ENCODE data around the gene FAM13A.

DNA sequence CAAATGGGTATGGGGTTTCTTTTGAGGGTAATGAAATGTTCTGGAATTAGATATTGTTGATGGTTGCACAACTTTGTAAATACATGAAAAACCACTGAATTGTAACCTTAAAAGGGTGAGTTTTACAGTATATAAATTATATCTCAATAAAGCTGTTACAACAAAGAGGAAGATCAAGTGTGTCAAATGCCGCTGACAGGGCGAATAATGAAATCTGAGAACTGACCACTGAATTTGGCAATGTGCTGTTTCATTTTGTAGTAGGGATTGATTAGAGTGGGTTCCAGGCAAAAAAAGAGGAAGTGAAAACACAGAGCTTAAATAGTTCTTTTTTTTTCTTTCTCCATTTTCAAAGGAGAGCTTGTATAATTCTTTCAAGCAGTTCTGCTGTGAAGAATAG, 198.2 kb downstream of the FAM13A start:
- TF ChIP-seq, protein P1, sequence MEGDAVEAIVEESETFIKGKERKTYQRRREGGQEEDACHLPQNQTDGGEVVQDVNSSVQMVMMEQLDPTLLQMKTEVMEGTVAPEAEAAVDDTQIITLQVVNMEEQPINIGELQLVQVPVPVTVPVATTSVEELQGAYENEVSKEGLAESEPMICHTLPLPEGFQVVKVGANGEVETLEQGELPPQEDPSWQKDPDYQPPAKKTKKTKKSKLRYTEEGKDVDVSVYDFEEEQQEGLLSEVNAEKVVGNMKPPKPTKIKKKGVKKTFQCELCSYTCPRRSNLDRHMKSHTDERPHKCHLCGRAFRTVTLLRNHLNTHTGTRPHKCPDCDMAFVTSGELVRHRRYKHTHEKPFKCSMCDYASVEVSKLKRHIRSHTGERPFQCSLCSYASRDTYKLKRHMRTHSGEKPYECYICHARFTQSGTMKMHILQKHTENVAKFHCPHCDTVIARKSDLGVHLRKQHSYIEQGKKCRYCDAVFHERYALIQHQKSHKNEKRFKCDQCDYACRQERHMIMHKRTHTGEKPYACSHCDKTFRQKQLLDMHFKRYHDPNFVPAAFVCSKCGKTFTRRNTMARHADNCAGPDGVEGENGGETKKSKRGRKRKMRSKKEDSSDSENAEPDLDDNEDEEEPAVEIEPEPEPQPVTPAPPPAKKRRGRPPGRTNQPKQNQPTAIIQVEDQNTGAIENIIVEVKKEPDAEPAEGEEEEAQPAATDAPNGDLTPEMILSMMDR (IDR thresholded peaks at IDR 0.05): no peak
- TF ChIP-seq EZH2 (IDR thresholded peaks at IDR 0.05): no peak

All from neural progenitor cell (in vitro differentiated cells).